ENCODE data around the gene DSTYK.

The DSTYK gene

GRCh38 chr1:205140113-205140512 lies 71.4 kb downstream of the DSTYK start:
- H3K4me3 ChIP-seq (ENCODE audit: control insufficient read depth, low read depth, low read length) = no peak overlapping the region
- DNase-seq (ENCODE audit: low read depth) = no peak
- no peak for TF ChIP-seq CTCF (conservative IDR thresholded peaks at IDR 0.05; ENCODE audit: control insufficient read depth, insufficient read depth, low read depth, low read length)

GRCh38 chr1:205137901-205138300 lies 73.6 kb downstream of the DSTYK start:
- DNase-seq (ENCODE audit: low read depth) = no peak
- TF ChIP-seq CTCF (conservative IDR thresholded peaks at IDR 0.05; ENCODE audit: control insufficient read depth, insufficient read depth, low read depth, low read length) = no peak
- no peak overlapping the region for H3K4me3 ChIP-seq (ENCODE audit: control insufficient read depth, low read depth, low read length)

GRCh38 chr1:205133287-205133686 lies 78.2 kb downstream of the DSTYK start:
- no peak for TF ChIP-seq CTCF (conservative IDR thresholded peaks at IDR 0.05; ENCODE audit: control insufficient read depth, insufficient read depth, low read depth, low read length)
- H3K4me3 ChIP-seq (ENCODE audit: control insufficient read depth, low read depth, low read length) = no peak overlapping the region
- no peak for DNase-seq (ENCODE audit: low read depth)

GRCh38 chr1:205129447-205130029 lies 82.0 kb downstream of the DSTYK start:
- DNase-seq (ENCODE audit: low read depth) = no peak
- TF ChIP-seq CTCF (conservative IDR thresholded peaks at IDR 0.05; ENCODE audit: control insufficient read depth, insufficient read depth, low read depth, low read length) = no peak

GRCh38 chr1:205128050-205128449 lies 83.5 kb downstream of the DSTYK start:
- TF ChIP-seq CTCF (conservative IDR thresholded peaks at IDR 0.05; ENCODE audit: control insufficient read depth, insufficient read depth, low read depth, low read length) = no peak
- DNase-seq (ENCODE audit: low read depth) = peak; percentile 36
- no peak overlapping the region for H3K4me3 ChIP-seq (ENCODE audit: control insufficient read depth, low read depth, low read length)

More at GRCh38 chr1:205129447-205130029, 82.0 kb downstream of the DSTYK start:
- no peak overlapping the region for H3K4me3 ChIP-seq (ENCODE audit: control insufficient read depth, low read depth, low read length)

GRCh38 chr1:205127646-205128045 lies 83.9 kb downstream of the DSTYK start:
- DNase-seq (ENCODE audit: low read depth) = no peak
- TF ChIP-seq CTCF (conservative IDR thresholded peaks at IDR 0.05; ENCODE audit: control insufficient read depth, insufficient read depth, low read depth, low read length) = no peak

GRCh38 chr1:205124726-205125125 lies 86.8 kb downstream of the DSTYK start:
- DNase-seq (ENCODE audit: low read depth) = no peak
- no peak for TF ChIP-seq CTCF (conservative IDR thresholded peaks at IDR 0.05; ENCODE audit: control insufficient read depth, insufficient read depth, low read depth, low read length)
- no peak overlapping the region for H3K4me3 ChIP-seq (ENCODE audit: control insufficient read depth, low read depth, low read length)

More at GRCh38 chr1:205127646-205128045, 83.9 kb downstream of the DSTYK start:
- H3K4me3 ChIP-seq (ENCODE audit: control insufficient read depth, low read depth, low read length) = no peak overlapping the region

Measured in fibroblast of mammary gland (primary cell).